NCI-H526 (cell line): ENCODE results near the gene SLC25A48.
"Not testable (repeated sequence)": the region's sequence is repeated elsewhere in the genome, so short reads cannot be mapped to it uniquely, and the experiment has no call there.

Source experiments
- DNase-seq, 2 experiments: peaks; one replicate each; lab custom pipeline; 2025; lab: John Stamatoyannopoulos, UW

Gene SLC25A48

DNA sequence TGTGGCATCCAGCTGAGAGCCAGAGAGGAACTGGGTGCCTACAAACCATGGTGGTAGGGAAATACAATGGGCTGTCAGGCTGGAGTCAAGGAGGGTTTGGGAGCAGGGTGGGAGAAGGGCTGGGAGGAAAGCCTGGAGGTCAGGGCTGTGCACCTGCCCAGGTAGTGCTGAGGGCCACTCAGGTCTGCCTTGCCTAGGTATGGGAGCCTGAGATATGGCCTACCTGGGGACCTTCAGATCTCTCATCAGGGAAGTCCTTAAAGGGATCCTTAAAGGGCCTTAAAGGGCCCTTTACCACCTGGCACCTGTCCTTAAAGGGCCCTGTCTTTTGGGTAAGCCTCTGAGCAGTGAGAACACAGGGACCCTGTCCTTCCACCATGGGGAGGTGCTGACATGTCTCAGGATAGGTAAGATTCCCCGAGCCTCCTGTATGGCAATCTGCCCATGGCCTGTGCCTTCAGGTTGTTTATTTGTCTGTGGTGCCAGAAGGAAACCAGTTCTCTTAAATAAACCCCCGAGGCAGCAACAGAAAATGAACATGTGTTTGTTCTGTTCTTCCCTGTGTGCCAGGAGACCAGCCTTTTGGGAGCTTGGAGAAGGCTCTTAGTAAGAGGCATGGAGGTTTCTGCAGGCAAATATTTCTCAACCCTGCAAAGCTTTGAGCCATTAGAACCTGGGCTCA is 23.3 kb downstream of the SLC25A48 start:
- no peak for DNase-seq

DNA sequence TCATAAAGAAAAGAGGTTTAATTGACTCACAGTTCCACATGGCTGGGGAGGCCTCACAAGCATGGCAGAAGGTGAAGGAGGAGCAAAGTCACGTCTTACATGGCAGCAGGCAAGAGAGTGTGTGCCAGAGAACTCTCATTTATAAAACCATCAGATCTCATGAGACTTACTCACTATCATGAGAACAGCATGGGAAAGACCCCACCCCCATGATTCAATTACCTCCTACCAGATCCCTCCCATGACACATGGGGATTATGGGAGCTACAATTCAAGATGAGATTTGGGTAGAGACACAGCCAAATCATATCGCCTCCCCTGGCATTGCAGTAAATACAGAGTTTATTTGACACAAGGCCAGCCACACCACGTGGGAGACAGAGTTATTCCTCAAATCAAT is 24.7 kb downstream of the SLC25A48 start:
- DNase-seq: not testable (repeated sequence)

DNA sequence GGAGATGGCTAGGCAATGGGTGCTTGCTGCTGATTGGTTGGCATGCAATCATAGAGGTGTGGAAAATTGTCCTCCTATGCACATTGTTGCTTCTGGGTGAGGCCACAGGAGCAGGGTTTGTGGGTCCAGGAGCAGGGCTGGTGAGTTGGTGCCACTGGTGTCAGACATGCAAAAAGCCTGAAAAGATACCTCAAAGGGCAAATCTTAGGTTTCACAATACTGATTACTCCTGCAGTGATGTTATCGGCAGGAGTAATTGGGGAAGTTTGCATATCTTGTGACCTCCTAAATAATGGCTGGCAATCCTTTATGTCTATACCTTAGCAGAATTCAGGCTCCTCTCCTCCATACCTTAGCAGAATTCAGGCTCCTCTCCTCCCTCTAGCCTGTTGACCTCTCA is 25.2 kb downstream of the SLC25A48 start:
- no peak for DNase-seq

DNA sequence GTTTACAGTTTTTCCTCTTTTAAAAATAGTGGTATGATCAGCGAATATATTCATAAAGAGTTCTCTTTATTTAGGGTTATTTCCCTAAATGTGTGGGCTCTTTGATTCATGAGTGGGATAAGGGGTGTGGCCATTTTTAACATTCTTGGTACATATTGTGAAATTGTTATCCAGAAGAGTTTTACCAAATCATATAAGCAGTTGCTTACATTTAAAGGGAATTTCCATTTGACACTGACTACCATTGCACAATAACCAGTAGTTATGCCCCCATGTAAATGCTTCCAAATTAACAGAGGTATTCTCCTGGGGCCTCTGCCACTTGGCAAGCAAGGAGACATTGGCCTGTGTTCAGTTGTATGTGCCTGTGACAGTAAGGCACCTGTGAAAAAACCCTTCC is 27.2 kb downstream of the SLC25A48 start:
- DNase-seq: no peak

DNA sequence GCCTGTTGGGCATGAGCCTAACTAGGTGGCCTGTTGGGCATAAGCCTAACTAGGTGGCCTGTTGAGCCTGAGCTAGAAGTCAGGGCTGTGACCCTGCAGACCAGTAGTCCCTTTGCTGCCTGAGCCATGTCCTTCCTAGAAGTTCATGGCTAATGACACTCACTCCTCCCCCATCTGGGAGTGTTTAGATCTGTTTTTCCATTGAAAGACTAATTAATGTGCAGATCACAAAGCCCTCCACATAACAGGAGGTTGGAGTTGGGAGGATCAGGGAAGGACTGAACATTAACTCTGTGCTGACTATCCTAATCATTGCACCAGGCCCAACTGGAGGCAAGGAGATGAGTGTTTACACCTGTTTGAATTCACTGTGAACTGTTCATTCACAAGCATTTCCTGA is 27.6 kb downstream of the SLC25A48 start:
- DNase-seq: no peak

DNA sequence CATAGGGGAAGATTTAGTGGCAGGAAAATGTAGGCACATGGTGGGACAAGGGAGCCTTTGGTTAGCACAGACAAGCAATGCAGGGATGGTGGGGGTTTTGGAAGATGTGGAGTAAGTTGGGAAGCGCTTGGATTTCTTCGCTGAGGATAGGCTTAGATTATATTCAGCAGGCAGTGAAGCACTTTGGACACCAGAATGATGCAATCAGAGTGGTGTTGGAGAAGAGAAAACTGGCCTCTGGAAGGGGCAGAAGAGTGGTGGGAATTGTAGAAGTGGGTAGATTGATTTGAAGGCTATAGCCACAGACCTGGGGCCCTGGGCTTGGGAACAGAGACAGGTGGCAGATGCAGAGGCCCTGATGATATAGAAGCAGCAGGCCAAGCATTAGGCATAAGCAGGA is 28.3 kb downstream of the SLC25A48 start:
- DNase-seq: no peak

DNA sequence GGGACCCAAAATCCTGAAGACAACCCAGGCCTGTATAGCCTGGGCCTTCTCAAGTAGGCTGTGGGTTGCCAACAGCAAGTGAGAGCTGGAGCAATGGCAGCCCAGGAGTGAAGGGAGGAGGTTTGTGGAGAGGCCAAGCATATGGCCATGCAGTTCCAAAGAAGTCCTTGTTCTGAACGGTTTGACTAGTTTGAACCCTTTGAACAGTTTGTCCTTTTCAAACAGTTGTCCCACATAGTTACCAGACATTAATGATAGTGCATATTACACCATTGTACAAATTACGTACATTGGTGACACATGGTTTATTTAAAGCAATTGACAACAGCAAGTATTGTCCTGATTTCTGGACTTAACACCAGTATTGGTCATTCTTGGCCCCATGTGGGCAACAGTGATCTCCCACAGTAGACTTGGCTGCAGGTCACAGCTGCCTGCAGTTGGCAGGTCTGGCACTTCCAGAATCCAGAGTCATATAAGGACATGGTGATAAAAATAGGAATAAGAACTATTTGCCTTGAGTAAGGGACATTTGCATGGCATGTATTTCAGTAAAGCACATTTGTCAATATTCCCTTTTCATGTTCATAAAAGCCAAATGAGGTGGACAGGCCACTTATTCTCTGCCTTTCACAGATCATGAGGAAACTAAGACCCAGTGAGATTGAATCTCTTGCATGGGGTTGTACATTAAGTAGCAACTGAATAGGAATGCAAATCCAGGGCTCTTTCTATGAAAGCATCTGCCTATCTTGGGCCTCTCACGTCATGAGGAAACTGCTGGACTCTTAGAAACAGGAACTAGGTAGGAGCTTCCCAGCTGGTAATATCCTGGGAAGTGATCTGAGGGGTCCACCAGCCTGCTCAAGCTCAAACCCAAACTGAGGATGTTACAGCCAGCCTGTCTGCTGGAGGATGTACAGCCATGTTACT is 30.3 kb downstream of the SLC25A48 start:
- DNase-seq: peak; percentile 65 to 83

DNA sequence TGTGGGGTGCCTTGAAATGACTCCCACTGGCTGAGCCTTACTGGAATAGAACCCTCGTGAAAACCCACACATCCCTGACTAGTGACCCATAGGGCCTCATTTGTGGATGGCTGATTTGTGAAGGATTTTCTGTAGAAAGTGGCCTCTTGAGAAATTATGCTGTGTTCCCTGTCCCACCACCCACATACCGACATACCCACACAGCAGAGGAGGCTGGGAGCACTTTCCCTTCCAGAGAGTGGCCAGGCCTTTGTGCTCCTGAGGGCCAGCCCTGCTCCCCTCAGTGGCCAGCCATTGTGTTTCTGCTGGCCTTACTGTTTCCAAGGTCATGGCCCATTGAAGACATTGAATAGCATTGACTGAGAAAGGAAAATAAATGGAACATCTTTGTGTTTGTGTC is 31.6 kb downstream of the SLC25A48 start:
- DNase-seq: no peak

DNA sequence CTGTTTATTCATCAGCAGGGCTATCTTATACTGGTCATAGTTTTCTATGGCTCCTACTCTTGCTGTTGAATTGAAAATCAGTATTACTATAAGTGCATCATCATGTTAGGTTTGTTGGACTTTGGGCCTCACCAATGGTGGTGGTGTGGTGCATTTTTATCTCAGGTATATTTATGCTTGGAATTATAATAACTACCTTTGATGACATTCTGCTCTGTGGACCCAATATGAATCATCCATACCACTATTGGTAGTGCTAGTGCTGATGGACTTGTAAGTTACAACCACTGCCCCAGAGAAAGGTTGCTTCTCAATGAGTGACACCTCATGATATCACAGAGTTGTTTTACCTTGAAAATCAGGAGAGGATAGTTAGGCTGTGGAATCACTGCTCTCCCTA is 33.1 kb downstream of the SLC25A48 start:
- DNase-seq: no peak

DNA sequence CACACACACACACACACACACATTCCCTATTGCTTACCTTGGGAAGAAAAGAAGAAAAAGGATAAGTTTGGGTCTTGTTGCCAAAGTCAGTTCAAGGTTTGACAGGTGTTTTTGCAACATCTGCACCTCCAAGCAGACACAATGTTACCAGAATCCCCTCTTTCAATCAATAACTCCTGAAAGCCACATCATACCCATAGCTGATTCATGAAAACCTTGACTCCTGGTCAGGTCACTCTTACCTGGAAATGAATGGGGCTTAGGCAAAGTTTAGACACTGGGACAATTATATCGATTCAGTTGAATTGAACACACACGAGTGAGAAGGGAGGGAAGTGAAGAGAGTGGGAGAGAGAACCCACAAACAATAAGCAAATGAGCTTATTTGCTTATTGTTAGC is 34.2 kb downstream of the SLC25A48 start:
- no peak for DNase-seq

DNA sequence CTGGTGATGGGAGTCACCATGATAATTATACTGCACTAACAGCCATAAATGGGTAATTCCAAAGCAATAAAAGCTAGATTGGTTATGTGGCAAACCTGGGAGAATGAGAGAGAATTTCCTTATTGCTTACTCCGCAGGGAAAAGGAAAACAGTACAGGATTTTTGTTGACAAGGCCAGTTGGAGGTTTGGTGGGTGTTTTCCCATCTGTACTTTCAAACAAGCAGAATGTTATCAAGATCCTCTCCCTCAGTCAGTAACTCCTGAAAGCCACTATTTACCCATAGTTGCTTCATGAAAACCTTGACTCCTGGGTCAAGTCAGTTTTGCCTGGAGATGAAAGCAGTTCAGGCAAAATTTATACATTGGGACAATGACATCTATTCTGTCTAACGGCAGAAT is 34.8 kb downstream of the SLC25A48 start:
- no peak for DNase-seq

DNA sequence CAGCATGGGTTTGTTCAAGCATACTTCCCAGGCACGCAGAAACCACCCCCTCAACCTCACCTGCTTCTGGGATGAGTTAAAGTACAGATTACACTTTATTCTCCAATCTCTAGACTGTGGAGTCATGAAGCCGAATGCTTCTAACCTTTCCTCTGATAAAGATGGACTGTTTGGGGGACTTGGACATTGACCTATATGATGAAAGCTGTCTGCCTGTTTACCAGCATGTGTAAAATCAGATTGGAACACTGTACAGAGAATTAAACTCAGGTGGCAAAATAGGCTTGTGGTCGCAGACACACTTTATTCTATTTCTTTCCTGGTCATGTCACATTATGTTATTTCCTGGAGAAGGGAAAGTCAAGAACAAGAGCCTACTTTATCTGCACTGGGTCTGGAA is 35.5 kb downstream of the SLC25A48 start:
- no peak for DNase-seq

DNA sequence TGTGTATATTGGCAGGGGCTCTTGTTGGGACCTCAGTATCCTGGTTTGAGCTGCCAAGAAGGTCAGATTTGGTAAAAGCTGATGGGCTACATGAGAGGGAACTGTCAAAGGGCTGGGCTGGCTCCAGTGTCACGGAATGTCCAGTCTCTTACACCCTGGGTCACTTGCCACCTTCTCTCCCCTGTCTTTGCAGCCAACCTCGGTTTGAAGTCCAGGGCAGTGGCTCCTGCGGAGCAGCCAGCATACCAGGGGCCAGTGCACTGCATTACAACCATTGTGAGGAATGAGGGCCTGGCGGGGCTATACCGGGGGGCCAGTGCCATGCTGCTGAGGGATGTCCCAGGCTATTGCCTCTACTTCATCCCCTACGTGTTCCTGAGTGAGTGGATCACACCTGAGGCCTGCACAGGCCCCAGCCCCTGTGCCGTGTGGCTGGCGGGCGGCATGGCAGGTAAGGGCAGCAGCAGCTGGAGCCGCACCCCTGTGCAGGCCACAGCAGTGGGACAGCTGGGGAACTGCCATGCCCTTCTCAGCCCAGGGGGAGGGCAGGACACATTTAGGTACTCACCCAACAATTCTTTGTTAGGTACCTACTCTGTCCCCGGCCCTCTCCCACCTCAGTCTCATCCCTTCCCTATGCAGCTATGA is 36.9 kb downstream of the SLC25A48 start:
- DNase-seq: no peak

DNA sequence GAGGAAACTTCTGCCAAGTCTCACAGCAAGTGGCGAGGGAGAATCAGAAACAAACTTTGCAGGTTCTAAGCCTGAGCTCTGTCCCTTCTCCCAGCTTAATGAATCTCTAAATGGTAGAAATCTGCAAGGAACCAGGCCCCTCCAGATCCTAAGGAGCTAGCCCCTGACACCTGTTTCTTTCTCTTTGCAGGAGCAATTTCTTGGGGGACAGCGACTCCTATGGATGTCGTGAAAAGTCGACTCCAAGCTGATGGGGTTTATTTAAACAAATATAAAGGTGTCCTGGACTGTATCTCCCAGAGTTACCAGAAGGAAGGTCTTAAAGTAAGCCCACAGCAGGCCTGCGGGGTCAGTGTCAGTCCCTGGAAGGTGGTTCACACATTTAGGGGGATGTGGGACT is 39.4 kb downstream of the SLC25A48 start:
- no peak for DNase-seq

DNA sequence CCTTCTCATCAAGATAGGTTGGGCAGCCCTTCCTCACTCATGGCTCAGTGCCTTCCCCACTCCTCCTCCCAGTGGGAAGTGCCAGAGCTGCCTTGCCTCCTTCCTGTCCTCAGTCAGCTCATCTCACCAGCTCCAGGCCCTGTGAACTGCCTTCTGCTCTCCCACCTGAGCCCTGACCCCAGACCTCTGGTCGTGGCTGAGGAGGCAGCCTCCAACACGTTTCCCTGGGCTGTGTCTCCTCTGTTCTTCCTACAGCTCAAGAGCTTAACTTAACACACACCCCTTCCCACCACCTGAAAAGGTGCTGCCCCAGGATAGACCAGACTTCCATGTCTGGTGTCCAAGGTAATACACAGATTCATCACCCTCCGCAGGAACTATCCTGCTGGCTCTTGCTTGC is 40.0 kb downstream of the SLC25A48 start:
- DNase-seq: no peak

DNA sequence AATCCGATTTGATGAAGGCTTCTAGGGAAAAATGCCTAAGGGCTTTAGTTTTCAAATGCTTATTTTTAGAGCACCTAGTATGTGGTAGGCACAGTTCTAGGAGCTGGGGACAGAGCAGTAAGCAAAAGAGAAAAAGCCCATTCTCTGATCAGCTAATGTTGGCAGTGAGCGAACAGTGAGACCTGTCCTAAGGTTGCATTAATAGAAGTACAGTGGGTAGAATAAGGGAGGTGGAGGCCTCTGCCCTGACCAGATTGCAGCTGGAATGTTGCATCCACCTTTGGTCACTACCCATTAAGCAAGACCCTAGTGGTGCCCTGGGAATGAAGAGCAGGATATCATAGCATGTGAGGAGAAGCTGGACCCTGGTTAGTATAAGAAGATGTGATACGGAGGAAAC is 41.1 kb downstream of the SLC25A48 start:
- DNase-seq: no peak

DNA sequence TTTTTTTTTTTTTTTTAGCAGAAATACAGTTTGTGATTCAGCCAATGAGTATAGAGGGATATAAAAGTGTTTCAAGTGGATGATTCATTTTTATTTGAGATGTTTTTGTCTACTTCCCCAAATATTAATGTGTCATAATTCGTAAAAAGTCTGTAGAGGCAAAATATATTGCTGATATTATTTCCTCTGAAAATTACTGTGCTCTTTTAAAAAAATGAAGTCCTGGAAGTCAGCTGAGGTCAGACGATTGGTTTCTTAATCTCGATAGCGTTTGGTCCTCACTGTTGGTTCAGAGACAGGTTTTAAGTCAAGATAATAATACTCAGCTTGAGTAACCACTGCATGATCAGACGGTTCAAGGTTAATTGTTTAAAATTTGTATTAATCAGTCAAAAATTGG is 41.7 kb downstream of the SLC25A48 start:
- DNase-seq: no peak

DNA sequence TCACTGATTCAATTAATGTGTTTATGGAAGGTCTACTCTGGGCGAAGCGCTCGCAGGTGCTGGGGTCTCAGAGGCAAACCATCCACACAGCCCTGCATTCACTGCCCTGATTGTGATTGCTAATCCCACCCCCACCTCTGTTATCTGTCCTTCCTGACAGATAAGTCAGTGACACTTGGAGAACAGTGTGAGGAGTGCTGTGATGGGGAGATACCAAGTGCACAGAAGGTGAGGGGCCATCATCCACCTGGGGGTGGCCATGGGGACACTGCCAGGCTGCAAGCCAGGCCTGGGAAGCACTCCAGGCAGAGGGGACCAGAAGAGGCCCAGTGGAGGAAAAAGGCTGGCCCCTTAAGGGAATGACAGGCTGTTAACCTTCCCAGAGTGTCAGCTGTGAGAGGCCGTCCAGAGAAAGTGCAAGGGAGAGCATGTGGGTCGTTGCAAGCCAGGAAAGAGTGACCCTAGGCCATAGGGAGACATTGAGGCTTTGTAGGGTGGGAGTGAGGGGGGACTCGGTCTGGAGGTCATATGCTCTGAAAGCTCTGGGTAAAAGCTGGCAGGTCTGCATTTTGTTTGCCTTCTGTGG is 43.2 kb downstream of the SLC25A48 start:
- no peak for DNase-seq

DNA sequence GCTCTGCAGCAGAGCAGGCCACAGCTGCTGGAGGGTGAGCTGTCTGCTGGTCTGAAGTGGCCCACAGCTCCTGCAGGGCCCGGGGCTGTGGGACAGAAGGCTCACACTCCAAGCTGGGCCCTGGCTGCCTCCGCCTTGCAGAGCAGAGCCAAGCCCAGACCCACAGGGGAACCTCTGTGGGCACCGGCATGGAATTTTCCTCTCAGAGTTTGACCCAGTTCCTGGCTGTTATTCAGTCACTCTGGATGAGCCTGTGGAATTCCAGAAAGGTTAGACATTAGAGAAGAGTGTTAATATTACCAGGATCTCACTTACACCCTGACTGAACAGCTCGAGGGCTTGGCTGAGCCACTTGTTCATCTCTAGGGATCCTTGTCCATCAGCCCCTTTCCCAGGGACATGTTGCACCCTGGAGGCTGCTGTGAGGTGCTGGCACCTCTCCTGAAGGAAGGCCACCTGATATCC is 43.7 kb downstream of the SLC25A48 start:
- DNase-seq: no peak

DNA sequence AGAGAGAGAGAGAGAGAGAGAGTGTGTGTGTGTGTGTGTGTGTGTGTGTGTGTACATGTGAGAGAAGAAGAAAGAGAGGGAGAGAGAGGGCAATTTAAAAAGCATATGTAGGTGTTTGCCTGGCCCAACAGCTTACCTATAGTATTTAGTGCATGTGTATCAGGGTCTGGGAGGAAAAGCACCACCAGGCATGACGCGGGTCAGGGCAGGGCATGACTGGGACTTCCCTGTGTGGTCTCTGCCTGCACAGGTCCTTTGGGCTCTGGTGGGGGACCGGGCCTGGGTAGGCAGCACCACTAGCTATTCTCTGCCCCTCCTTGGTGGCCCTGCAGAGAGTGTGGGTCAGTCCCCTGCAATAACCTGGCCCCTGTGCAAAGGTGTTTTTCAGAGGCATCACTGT is 45.1 kb downstream of the SLC25A48 start:
- no peak for DNase-seq

DNA sequence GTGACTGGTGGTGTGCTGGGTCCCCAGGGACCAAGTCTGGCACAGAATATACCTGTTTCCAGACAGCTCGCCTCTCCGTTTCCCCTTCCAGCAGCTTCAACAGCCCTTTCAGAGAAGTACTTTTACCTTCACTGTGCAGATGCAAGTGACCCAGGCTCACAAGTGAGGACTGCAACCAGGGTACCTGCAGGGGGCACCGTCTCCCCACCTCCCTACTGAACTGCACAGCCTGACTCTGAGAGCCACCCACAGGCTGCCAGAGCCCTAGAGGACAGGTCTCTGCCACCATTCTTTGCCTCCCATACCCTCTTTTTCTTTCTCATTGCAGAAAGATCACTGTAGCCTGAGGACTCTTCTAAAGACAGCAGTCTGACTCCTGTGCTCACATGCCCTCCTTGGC is 45.8 kb downstream of the SLC25A48 start:
- peak in 1 of 2 experiments; percentile 70 for DNase-seq

DNA sequence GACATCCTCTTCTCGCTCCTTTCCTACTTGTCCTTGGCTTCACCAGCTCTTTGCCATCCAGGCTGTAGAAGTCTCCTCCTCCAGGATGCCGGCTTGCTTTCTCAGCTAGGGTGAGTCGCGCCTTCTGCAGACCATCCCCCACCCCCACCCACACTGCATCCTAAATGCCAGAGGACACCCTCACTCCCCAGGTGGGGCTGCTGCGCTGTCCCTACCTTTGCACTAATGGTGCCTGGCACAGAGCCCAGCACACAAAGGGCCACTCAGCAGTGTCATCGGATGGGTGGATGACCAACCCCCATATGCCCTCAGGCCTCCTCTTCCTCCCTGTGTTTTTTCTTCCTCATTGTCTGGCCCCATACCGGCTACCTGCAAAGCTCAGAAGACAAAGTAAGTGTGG is 46.3 kb downstream of the SLC25A48 start:
- no peak for DNase-seq
